Neural crest cell (in vitro differentiated cells): ENCODE measurements around the gene SSBP3. TPM values are rescaled to one million over a fixed set of nuclear protein-coding genes. Genes with fewer than 3 reads are reported as not detected.

Experiments
- DNase-seq: peaks from one replicate; pipeline ENCODE4 v3.0.0; 2021; ENCODE audit warnings: low read depth, mixed read lengths, low spot score
- H3K27ac Mint-ChIP-seq: one replicate; pipeline ENCODE4 v1.8.0; 2021; ENCODE audit warnings: mild to moderate bottlenecking, mixed read lengths; ENCODE audit not compliant: unreplicated experiment
- H3K27me3 Mint-ChIP-seq: 2 replicates; pipeline ENCODE4 v1.8.0; 2021; ENCODE audit warnings: low read depth, mild to moderate bottlenecking, mixed read lengths
- H3K36me3 Mint-ChIP-seq: 2 replicates; pipeline ENCODE4 v1.8.0; 2021; ENCODE audit warnings: low read depth, mild to moderate bottlenecking, mixed read lengths
- H3K4me1 Mint-ChIP-seq: 2 replicates; pipeline ENCODE4 v1.8.0; 2021; ENCODE audit warnings: mixed read lengths
- H3K4me3 Mint-ChIP-seq: one replicate; pipeline ENCODE4 v1.8.0; 2021; ENCODE audit warnings: mild to moderate bottlenecking, mixed read lengths
- H3K9me3 Mint-ChIP-seq: 2 replicates; pipeline ENCODE4 v1.8.0; 2021; ENCODE audit warnings: mixed read lengths
- CTCF ChIP-seq: fragments of 200-600 bp; sonication (generic); conservative IDR thresholded peaks from 2 replicates; pipeline ENCODE4 v1.5.0; 2021; ENCODE audit warnings: antibody characterized with exemption, mild to moderate bottlenecking
- total RNA-seq: library from RNA; stranded (reverse); gene quantifications from 2 replicates; pipeline ENCODE4 v1.2.1, GENCODE V29; 2021

The SSBP3 gene
- total RNA-seq, 1 donor from 2014 or later: 94.3 TPM

- TF ChIP-seq CTCF: no peak
- Mint-ChIP-seq H3K9me3 (no peaks in the 10 kb centered on the region), H3K4me3 (no peak overlapping the region), H3K4me1 (peaks cover 97% of the 10 kb centered on the region), H3K27me3 (no peaks in the 10 kb centered on the region), H3K36me3 (no peaks in the 10 kb centered on the region), H3K27ac (peak overlapping the region; percentile 20)
- DNase-seq: no peak
Measured at GRCh38 chr1:54325284-54325683, 80.9 kb downstream of the SSBP3 start.

GRCh38 chr1:54324251-54325140 lies 81.7 kb downstream of the SSBP3 start:
- H3K9me3 Mint-ChIP-seq: no peaks in the 10 kb centered on the region
- no peak for DNase-seq
- H3K27me3 Mint-ChIP-seq: no peaks in the 10 kb centered on the region
- H3K27ac Mint-ChIP-seq: peak overlapping the region; percentile 58
- peaks cover 93% of the 10 kb centered on the region for H3K4me1 Mint-ChIP-seq
- no peak for TF ChIP-seq CTCF
- no peaks in the 10 kb centered on the region for H3K36me3 Mint-ChIP-seq
- peak overlapping the region; percentile 25 for H3K4me3 Mint-ChIP-seq

- DNase-seq: no peak
- H3K27me3 Mint-ChIP-seq: no peaks in the 10 kb centered on the region
- no peak overlapping the region for H3K4me3 Mint-ChIP-seq
- H3K9me3 Mint-ChIP-seq: no peaks in the 10 kb centered on the region
- no peak overlapping the region for H3K27ac Mint-ChIP-seq
- H3K4me1 Mint-ChIP-seq: peaks cover 92% of the 10 kb centered on the region
- TF ChIP-seq CTCF: no peak
- H3K36me3 Mint-ChIP-seq: no peaks in the 10 kb centered on the region
Measured at GRCh38 chr1:54323921-54324250, 82.3 kb downstream of the SSBP3 start.

GRCh38 chr1:54323324-54323739 lies 82.9 kb downstream of the SSBP3 start:
- no peaks in the 10 kb centered on the region for H3K36me3 Mint-ChIP-seq
- H3K4me1 Mint-ChIP-seq: peaks cover 89% of the 10 kb centered on the region
- H3K4me3 Mint-ChIP-seq: no peak overlapping the region
- no peak overlapping the region for H3K27ac Mint-ChIP-seq
- TF ChIP-seq CTCF: no peak
- H3K9me3 Mint-ChIP-seq: no peaks in the 10 kb centered on the region
- no peak for DNase-seq
- no peaks in the 10 kb centered on the region for H3K27me3 Mint-ChIP-seq

GRCh38 chr1:54318246-54318814 lies 87.9 kb downstream of the SSBP3 start:
- no peaks in the 10 kb centered on the region for H3K9me3 Mint-ChIP-seq
- DNase-seq: no peak
- H3K36me3 Mint-ChIP-seq: peaks cover 4% of the 10 kb centered on the region
- peaks cover 68% of the 10 kb centered on the region for H3K4me1 Mint-ChIP-seq
- no peak overlapping the region for H3K4me3 Mint-ChIP-seq
- H3K27ac Mint-ChIP-seq: no peak overlapping the region
- H3K27me3 Mint-ChIP-seq: no peaks in the 10 kb centered on the region
- no peak for TF ChIP-seq CTCF
